ENCODE results near the gene MYBBP1A.

MYBBP1A gene

DNA sequence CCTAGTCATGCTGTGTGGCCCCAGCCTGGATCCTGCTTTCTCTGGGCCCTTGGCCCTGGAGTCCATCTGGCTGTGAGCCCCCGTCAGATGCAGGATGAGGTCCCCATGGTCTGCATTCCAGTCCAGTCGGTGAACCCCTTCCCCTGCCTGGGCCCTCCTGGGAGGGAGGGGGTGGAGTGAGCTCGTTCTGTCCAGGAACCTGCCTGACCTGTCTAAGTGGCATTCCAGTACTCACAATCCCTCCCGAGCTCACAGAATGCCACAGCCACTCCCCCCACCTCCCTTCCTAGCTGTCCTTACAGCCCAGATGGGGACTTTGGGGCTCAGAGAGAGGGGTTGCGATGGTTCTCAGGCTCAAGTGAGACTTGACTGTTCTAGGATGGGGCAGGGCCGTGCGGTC is 41.0 kb downstream of the MYBBP1A start:
- DNase-seq: no peak

DNA sequence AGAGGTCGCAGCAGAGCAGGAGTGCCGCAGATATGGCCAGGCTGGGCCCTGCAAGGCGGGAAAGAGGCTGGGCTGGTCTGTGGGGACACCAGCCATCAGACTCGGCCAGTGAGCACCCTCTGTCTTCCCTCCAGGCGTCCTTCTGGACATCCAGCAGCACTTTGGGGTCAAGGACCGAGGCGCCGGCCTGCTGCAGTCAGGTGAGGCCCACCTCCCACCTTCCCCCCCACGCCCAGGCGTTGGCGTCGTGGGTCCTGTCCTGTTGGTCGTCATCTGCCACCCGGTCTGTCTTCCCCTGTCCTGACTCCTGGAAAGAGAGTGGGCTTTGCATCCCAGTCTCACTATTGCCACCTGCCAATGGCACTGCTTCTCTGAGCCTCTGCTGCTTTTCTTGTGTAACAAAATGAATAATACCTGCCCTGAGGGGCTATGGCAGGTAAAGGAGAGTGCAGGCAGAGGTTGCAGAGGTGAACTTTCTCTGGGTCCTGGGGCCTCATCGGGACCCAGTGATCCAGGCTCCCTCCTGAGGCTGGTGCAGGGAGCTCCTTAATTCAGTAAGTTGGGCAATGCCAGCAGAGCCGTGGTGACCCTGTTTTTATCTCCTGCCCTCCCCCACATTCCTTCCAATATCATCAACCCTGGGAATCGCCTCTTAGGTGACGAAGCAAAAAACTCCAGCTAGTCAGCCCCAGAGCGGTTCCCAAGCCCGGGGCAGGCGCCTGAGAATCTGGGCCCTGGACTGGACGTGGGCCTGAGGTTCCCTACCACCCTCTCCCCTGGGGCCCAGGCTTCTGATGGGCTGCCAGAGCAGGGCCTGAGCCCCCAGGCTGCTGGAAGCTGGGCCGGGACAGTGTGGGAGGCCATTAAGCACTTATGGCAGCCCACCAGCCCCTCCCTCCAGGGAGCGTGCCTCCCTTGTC is 41.8 kb downstream of the MYBBP1A start:
- DNase-seq: no peak

DNA sequence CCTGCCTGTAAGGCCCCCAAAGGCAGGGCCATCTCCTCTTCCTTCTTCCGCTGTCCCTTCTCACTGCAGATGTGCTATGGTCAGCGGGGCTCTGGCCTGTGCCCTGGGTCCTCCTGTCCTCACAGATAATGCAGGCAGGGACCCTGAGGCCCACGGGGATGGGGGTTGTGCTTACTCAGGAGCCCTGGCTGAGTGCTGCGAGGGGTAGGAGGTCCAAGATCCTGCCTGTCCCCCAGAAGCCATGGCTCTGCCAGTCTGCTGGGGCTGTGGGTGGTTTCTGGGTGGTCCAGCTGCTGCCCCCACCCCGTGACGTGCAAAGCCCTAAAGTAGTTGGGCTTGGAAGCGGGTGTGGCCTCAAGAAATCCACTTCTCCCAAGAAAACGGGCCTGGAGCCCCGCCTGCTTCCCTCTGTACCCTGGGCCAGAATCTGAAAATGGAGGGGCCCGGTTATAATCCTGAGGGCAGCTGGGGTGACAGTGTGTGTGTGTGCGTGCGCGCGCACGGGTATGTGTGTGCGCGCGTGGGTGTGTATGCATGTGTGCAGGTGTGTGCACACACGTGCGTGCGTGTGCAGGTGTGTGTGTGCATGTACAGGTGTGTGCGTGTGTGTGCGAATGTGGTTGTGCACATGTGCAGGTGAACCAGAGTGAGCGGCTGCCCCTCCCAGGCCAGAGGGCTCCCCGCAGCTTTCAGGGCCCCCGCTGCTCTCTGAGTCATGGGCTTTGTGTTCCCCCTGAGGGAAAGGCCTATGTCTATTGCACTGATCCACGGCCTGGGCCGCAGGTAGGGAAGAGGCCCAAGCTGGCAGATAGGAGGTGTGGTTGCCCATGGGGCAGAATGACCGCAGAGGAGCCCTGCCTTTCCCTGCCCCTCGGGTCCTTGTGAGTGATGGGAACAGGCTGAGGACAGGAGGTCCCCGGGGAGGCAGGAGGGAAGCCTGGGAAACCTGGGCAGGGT is 42.8 kb downstream of the MYBBP1A start:
- DNase-seq: no peak

DNA sequence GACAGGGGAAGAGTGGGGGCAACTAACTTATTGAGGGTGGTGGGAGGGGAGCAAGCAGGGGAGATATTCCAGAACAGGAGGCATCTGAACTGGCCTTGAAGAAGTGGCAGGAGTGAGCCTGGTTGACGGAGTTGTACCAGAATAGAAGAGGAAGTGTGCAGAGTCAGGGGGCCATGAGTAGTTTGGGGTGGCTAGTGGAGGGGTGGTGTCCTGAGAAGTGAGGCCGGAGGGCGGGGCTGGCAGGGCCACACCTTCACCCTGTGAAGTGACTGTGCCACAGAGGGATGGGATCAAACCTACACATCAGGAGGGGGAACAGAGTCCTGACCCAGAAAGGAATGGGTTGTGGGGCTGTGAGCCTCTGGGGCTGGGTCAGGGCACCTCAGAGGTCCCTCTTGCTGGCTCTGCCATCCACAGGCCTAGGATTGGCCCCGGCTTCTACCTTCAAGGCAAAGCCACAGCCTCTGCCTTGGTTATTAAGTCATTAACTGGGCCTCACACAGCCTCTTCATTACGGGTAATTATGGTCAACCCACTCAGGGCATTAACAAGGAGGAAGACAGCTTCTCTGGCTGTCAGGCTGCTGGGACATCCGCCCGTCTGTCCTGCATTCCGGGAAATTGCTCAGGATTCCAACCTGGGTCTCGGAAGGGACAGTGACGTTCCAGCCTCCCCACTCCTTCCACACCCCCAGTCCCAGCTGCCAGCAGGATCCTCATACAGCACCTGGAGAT is 43.8 kb downstream of the MYBBP1A start:
- no peak for DNase-seq

DNA sequence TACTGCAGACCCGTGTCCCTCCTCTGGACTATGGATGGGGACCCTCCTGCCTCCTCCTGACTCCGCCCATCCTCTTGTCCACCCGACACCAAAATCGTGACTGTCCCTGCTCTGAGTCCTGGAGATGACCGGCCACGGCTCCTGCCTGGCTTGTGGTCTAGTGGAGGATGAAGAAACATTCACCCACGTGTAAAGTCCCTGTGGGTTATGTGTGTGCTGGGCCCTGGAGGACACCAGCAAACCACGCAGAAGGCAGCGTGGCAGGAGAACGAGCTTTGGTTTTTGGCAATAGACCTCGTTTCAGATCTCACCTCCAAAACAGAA is 44.6 kb downstream of the MYBBP1A start:
- no peak for DNase-seq

DNA sequence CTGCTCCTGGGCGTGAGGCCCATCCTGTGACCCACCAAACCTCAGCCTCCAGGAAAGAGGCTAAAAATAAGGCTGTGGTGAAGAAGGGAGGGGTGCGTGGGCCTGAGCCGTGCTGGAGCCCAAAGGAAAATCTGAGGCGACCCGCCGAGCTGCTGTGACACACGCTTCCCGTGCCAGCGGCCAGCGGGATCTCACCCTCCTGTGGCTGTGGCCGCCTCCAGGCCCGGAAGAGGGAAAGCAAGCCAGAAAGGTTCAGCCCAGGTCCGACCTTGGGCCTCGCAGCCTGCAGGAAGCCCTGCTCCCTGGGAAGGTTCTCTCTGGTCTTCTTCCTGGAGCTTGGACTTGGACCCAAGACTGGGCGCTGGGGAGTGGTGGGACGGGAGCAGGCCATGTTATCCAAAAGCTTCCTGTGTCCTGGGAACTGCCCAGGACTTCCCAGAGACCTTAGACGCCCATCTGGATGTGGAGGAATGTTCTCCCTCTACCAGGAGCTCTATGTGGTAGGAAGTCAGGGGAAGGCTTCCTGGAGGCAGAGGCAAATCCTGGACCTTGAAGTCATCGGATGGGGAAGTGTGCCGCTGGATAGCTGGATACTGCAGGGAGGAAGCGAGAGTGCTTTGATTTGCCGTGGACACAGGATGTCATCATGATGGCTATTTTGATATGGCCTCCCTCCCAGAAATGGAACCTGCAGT is 45.1 kb downstream of the MYBBP1A start:
- DNase-seq: no peak

DNA sequence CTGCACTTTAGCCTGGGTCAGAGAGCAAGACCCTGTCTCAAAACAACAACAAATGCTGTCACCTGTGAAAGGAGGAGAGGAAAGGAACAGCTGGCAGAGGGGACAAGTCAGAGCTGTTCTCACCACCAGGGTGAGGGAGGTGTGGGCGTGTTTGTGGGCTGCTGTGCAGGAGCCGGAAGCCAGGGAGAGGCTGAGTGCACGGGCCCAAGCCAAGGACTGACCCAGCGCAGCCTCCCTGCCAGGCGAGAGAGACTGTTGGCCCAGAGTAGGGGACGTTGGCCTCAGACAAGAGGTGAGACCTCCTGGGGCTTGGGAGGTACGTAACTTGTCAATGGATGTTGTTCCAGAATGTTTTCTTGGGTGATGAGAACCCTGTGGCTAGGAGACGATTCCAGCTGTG is 45.8 kb downstream of the MYBBP1A start:
- DNase-seq: no peak

DNA sequence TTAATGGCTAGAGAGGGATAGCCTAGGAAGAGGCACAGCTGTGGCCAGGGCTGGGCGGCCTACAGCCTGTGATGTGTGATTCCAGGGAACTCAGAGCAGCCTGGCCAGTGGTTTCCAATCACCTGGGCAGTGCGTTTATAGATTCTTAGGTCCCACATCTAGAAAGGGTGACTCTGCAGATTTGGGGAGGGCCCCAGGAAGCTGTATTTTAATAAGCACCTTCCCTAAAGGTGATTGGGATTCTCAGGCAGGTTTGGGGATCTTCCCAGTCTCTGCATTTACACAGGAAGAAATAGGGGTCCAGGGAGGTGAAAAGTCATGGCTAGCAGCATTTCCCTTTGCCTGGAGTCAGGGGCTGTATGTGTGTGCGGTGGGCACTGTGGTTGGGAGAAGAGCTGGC is 47.0 kb downstream of the MYBBP1A start:
- no peak for DNase-seq

DNA sequence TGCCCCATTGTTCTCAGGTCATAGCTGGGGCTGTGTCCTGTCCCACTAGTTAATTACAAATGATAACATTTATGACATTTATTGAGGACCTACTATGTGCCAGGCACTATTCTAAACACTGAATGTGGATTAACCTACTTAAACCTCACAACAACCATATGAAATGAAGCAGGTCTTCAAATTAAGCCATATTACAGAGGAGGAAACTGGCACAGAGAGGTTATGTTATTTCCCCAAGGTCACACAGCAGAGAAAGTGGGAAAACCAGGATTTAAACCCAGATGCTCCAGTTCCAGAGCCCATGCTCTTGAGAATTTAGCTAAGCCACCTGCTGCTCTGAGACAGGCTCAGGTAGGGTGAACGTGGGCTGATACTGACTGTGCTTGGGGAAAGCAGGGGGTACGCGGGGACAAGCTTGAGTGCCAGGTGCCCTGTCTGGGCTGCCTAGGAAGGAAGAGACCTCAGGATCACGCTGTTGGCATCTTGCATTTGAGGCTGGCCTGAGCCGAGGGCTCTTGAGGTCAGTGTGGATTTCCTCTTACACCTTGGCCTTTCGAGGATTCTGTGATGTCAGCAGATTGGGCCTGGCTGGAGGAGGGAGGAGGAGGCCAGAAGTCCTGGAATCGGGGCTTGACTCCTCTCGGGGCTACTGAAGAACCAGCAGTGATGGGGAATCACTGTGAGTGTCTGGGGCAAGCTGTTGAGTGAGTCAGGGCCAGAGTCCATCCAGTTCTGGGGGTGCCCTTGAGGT is 47.6 kb downstream of the MYBBP1A start:
- DNase-seq: no peak

DNA sequence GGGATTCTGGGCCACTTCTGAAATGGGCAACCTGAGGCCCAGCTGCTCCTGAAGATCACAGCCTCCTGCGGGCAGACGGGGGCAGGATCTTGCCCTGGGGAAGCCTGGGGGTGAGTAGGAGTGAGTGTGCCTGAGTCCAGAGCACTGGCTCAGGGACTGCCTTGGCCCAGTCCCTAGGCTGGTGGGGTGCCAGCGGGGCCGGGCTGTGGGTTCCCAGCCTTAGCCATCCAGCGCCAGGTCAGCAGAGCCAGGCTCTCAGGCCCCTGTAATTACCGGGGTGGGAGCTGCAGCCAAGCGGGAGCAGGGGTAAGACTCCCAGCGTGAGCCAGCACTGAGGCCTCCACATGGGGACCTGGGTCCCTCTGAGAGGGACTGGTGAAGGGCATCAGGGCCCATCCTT is 48.3 kb downstream of the MYBBP1A start:
- DNase-seq: no peak

DNA sequence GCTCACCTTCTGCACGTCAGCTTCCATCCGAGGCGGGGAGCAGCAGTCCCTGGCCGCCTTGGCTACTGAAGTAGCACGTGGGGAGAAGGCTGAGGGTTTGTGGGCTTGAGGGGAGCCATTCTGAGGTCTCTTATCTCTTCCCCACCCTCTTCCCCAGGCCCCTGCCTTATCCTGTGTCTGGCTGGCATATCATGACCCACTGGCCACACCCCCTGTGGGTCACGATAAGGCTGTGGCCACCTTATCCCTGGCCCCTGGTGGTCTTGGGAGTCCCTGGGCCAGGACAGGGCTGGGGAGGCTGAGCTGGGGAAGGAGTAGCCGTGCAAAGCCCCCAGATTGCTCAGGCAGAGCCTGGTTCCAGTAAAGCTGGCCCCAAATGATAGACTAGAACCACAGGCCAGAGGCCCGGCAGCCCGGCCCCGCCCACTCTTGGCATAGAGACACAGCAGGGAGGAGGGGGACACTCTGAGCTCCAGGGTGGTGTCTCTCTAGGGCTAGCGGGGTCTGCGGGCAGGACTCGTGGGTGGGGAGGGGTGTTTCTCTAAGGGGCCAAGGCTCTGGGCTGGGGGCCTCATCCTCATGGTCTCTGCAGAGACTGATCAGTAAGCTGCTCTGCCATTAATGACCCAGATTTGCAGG is 48.9 kb downstream of the MYBBP1A start:
- DNase-seq: no peak

DNA sequence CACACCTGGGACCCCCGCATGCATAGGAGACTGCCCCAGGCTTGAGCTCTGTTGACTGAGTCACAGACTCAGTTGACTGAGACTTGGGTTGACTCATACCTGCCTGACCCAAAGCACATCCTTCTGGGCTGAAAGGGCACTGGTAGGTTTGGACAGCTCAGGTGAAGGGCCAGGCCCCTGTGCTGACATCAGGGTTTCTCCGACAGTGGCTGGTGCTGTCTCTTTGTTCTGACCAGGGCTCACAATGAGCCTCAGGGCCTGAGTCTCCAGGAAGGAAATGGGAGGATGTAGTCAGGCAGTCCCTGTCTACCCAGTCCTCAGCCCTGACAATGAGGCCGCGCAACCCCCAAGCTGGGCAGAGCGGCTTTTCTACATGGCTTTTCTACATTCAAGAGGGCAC is 50.0 kb downstream of the MYBBP1A start:
- no peak for DNase-seq

DNA sequence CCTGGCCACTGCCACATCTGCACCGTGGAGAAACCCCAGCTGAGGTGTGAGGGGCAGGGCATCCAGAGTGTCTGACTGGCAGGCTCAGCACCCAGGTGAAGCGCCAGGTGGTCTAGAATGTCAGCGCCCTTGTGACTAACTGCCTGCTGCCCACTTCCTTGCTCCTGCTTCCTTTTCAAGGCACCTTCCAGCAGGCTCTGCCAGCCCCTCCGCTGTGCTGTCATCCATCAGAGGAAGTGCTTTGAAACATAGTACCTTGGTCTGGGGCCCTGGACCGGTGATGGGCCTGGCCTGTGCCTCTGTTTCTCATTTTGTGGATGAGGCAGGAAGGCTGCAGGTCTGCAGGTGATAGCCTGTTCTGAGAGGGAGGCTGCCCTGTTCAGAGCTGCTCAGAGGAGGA is 51.0 kb downstream of the MYBBP1A start:
- DNase-seq: no peak

DNA sequence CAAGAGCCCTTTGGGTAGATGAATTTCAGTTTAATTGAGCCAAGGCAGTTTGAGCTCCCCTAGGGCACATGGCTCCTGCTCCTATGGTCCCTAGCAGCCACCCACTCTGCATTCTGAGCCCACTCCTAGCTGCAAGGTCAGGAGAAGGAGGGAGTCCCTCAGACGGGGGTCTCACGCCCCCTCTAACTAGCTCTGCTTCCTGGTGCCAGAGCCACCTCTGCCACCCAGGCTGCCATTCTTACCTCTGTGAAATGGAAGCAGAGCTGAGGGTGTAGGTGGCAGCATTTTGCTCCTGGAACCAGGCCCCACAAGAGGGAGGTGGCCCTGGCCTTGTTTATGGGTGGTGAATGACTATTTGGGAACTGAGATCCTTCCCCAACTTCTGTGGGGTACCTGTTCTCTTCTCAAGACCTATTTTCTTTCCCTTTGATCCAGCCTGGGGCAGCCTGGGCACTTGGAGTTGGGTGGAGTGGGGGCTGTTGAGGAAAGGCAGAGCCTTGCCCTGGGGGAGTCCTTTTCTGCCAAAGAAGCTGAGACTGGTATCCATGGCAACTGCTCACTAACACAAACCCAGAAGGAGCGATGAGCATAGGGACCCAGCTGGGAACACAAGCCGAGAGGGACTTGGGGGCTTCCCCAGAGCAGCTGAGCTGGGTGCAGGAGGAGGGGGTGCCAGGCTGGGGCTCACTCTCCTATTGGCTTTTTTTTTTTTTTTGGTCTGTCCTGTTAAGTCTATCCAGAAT is 51.7 kb downstream of the MYBBP1A start:
- DNase-seq: no peak

DNA sequence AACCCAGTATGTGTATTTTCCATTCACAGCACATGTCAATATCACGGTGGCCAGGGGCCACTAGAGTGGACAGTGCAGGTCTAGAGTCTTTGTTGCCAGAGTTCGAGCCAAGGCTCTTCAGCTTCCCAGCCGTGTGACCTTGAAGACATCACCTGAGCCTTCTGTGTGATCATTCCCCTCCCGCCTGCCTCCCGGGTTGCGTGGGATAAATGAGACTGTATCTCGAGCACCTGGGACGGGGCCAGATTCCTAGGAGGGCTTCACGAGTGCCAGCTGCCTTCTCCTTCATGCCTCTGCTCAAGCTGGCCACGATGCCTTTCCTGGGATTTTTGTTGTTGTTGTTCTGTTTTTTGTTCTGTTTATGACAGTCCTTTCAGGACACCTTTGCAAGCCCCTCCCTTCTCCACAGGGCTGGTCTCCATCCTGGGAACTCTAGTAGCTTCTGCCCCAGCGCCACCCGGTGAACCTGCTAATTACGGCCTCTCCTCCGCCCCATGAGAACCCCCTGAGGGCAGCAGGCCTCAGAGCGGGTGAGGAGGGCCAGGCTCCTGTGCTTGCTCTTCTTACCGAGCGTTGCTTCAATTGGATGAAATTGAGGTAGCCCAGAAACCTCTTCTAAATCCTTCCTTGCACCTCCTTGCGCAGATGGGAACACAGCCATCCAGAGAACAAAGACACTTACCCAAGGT is 52.6 kb downstream of the MYBBP1A start:
- no peak for DNase-seq

DNA sequence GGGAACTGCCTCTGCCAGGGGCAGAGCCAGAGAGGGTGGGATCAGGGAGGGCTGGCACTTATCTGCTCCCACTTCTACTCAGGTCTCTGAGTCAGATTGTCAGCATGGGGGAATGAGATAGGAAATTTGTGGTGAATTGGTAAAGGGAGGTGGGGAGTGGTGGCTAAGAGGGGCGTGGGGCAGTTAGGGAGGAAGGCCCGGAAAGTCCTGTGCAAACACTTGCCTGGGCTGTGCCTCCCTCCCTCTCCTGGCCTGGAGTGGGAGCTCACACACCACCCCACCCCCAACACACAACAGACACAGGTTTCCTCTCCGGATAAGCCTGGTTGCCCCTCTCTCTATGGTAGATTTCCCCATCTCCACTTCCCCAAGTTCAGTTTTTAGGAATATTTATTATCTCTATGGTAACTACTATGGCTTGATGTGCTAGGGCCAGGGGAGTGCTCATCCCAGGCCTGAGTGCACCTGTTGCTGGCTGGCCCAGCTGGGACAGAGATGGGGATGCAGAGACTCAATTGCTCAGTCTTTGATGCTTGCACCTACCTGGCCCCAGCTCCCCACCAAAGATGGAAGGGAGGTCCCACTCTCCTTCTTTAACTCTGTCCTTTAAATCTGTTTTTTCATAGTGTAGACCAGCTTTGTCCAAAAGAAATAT is 53.8 kb downstream of the MYBBP1A start:
- no peak for DNase-seq

DNA sequence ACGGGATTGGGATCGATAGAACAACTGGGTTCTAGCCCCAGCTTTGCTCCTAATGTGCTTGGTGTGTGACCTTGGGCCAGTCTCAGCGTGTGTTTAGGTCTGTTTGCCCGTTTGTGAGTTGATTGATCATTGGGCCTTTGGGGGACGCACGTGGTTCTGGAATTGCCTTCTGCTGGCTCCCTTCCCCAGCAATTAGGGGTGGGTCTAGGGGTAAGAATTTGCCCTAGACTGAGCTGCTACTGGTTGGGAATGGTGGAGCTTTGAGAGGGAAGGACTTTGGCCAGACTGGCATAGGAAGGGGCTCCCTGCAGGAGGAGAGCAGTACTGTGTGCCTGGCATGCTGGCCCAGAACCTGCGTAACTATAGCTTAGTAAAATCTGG is 55.0 kb downstream of the MYBBP1A start:
- DNase-seq: no peak

DNA sequence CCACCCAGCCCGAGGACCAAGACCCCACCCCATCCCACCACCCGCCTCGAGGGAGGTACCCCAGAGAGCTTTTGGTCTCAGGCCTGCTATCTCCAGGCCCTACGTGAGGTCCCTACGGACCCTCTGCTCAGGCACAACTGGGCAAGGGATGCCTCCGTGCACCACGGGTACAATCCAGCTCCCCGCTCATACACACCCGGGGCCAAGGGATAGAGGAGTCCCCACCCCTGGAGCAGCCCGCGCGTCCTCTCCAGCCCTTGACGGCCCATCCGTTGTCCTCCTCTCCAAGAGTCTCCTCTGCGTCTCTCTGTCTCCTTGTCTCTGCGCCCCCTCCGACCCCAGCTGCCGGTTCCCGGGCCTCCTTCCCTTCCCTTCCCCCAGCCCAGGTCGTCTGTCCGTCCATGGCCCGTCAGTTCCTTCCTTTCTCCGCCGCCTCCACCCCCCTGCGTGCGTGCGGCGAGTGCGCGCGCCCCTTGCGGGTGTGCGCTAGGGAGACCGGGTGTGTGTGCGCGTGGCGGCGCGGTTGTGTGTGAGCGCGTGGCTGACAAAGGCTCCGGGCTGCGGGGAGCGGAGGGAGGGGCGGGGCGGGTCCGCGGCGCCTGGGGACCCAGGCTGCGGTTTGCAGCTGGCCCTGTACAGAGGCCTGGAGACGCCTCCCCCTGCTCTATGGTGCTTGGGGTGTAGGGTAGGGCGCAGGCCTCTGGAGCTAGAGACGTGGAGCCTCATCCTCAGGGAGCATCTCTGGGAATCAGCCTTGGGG is 55.6 kb downstream of the MYBBP1A start:
- no peak for DNase-seq

All from activated CD4-positive, alpha-beta T cell treated with anti-CD3 and anti-CD28 coated beads for 1 hour (primary cell).